Natural killer cell (primary cell): ENCODE measurements around the gene C15orf62. TPM values are rescaled to one million over a fixed set of nuclear protein-coding genes. Genes with fewer than 3 reads are reported as not detected.

Experiments
- ATAC-seq, 3 donors: fragments of 150-1000 bp in 2 of 3; fragments of 200-7000 bp in 1 of 3; cut with Tn5 transposase; 1 replicate in 1 of 3; 2 replicates in 2 of 3; pipeline ENCODE4 v1.10.0; 2021; ENCODE audit warnings: mild to moderate bottlenecking in 2 of 3, moderate library complexity in 2 of 3
- DNase-seq, 2 donors: peaks; one replicate each; pipeline versions ENCODE4 v3.0.0 to v3.0.0-alpha.2; 2013 to 2021; ENCODE audit warnings: mixed read lengths in 1 of 2
- H3K27ac ChIP-seq: one replicate; pipeline ENCODE4 v1.5.1; 2013; ENCODE audit warnings: mild to moderate bottlenecking, low read length
- H3K27me3 ChIP-seq: one replicate; pipeline ENCODE4 v1.6.1; 2013; ENCODE audit warnings: low read length; ENCODE audit not compliant: control insufficient read depth, insufficient read depth
- H3K36me3 ChIP-seq: one replicate; pipeline ENCODE4 v1.6.1; 2013; ENCODE audit warnings: low read length; ENCODE audit not compliant: control insufficient read depth, insufficient read depth
- H3K4me1 ChIP-seq: one replicate; pipeline ENCODE4 v1.6.1; 2013; ENCODE audit warnings: low read length; ENCODE audit not compliant: control insufficient read depth, insufficient read depth
- H3K4me3 ChIP-seq: one replicate; pipeline ENCODE4 v1.5.1; 2013; ENCODE audit warnings: low read length
- H3K9me3 ChIP-seq: one replicate; pipeline ENCODE4 v1.6.1; 2013; ENCODE audit warnings: low read length; ENCODE audit not compliant: control insufficient read depth, insufficient read depth
- H3K27ac Mint-ChIP-seq, 2 donors: one replicate each; pipeline ENCODE4 v1.8.0; 2022; ENCODE audit warnings: mild to moderate bottlenecking in 2 of 2, mixed read lengths in 2 of 2, moderate library complexity in 1 of 2
- H3K27me3 Mint-ChIP-seq, 2 donors: one replicate each; pipeline ENCODE4 v1.8.0; 2022; ENCODE audit warnings: low read depth in 2 of 2, mixed read lengths in 2 of 2
- H3K36me3 Mint-ChIP-seq: one replicate; pipeline ENCODE4 v1.8.0; 2022; ENCODE audit warnings: mixed read lengths
- H3K4me1 Mint-ChIP-seq, 2 donors: one replicate each; pipeline ENCODE4 v1.8.0; 2022; ENCODE audit warnings: mixed read lengths in 2 of 2
- H3K4me3 Mint-ChIP-seq: one replicate; pipeline ENCODE4 v1.8.0; 2022; ENCODE audit warnings: mild to moderate bottlenecking, moderate library complexity, mixed read lengths
- H3K9me3 Mint-ChIP-seq, 2 donors: one replicate each; pipeline ENCODE4 v1.8.0; 2022; ENCODE audit warnings: mixed read lengths in 2 of 2
- CTCF ChIP-seq: fragments of 200-600 bp; IDR thresholded peaks from one replicate; pipeline ENCODE4 v1.8.0; 2022; ENCODE audit warnings: antibody characterized with exemption
- WGBS: methylation state at CpG from one replicate; pipeline ENCODE4 v1.1.7; 2013; ENCODE audit warnings: missing lambda C conversion rate; ENCODE audit not compliant: insufficient coverage; 5-methylcytosine and 5-hydroxymethylcytosine counted together
- intact Hi-C: fragments of 100-400 bp; cut with micrococcal nuclease; formaldehyde crosslinking; loops from one replicate; pipeline ENCODE4 v1.14.2; 2022
- total RNA-seq, 4 donors: library from RNA; stranded (reverse); fragments of 120-200 nt in 1 of 4; gene quantifications; one replicate each; pipeline versions ENCODE4 v1.2.3 to v1.2.4, GENCODE V29; 2013 to 2022

C15orf62 gene
- total RNA-seq = 1 to 10 TPM in 1 of 3 donors, under 1 TPM in 2; 0.64 to 1.4 (median 0.80) TPM
- total RNA-seq (2013) = 1.1 TPM

GRCh38 chr15:40769274-40770146 lies at the start of gene C15orf62:
Gene C15orf62 (plus strand): TSS chr15:40769980. CDS start chr15:40770496, 516 bp downstream.
- no peaks in the 10 kb centered on the region for H3K9me3 Mint-ChIP-seq
- ATAC-seq = peak; percentile 58 to 79 (median 64)
- intact Hi-C loops = no loop called here
- Histone ChIP-seq H3K4me1 (peaks cover 53% of the 10 kb centered on the region), H3K36me3 (peaks cover 30% of the 10 kb centered on the region), H3K27ac (peak within 1 kb of the TSS; percentile 60), H3K27me3 (no peaks in the 10 kb centered on the region), H3K9me3 (no peaks in the 10 kb centered on the region), H3K4me3 (no peak within 1 kb of the TSS)
- WGBS = 25% methylated on average over 28 of the region's 28 CpGs
- peaks cover 2% of the 10 kb centered on the region for H3K36me3 Mint-ChIP-seq
- H3K4me1 Mint-ChIP-seq = peaks cover 42 to 52% of the 10 kb centered on the region in 2 donors
- no peak for TF ChIP-seq CTCF
- H3K4me3 Mint-ChIP-seq = peak within 1 kb of the TSS; percentile 77
- no peaks in the 10 kb centered on the region for H3K27me3 Mint-ChIP-seq
- H3K27ac Mint-ChIP-seq = peak within 1 kb of the TSS; percentile 86 to 96
- DNase-seq = peak; percentile 57 to 61

- Mint-ChIP-seq H3K27ac (no peak overlapping the region), H3K4me3 (no peak overlapping the region), H3K27me3 (no peaks in the 10 kb centered on the region), H3K36me3 (no peaks in the 10 kb centered on the region), H3K9me3 (no peaks in the 10 kb centered on the region), H3K4me1 (no peaks in the 10 kb centered on the region)
- no peaks in the 10 kb centered on the region for H3K9me3 ChIP-seq
- no peak for ATAC-seq
- intact Hi-C loops = no loop called here
- H3K27me3 ChIP-seq = no peaks in the 10 kb centered on the region
- H3K36me3 ChIP-seq = no peaks in the 10 kb centered on the region
- 100% methylated on average over 1 of the region's 1 CpG for WGBS
- no peak for DNase-seq
- no peaks in the 10 kb centered on the region for H3K4me1 ChIP-seq
- TF ChIP-seq CTCF = no peak
- H3K27ac ChIP-seq = no peak overlapping the region
- no peak overlapping the region for H3K4me3 ChIP-seq
Measured at GRCh38 chr15:40721701-40722100, 48.1 kb upstream of the C15orf62 start.

GRCh38 chr15:40722354-40722753 lies 47.4 kb upstream of the C15orf62 start:
- H3K27ac ChIP-seq = no peak overlapping the region
- no peaks in the 10 kb centered on the region for H3K4me1 ChIP-seq
- no peaks in the 10 kb centered on the region for H3K36me3 Mint-ChIP-seq
- intact Hi-C loops = no loop called here
- H3K4me3 ChIP-seq = no peak overlapping the region
- H3K4me3 Mint-ChIP-seq = no peak overlapping the region
- H3K27me3 Mint-ChIP-seq = no peaks in the 10 kb centered on the region
- TF ChIP-seq CTCF = no peak
- H3K27ac Mint-ChIP-seq = no peak overlapping the region
- H3K4me1 Mint-ChIP-seq = no peaks in the 10 kb centered on the region
- no peak for ATAC-seq
- no peaks in the 10 kb centered on the region for H3K9me3 Mint-ChIP-seq
- no peak for DNase-seq
- no peaks in the 10 kb centered on the region for H3K9me3 ChIP-seq
- 96% methylated on average over 3 of the region's 4 CpGs for WGBS
- no peaks in the 10 kb centered on the region for H3K36me3 ChIP-seq
- no peaks in the 10 kb centered on the region for H3K27me3 ChIP-seq
